HG03342 (cell line): ENCODE measurements around the gene CYSLTR2.
A peak's percentile ranks its signal among the peaks of the same experiment; 100 is the strongest.

Experiments used
- ATAC-seq: cut with Tn5 transposase; IDR thresholded peaks from one replicate; pipeline ENCODE4 v1.9.1; 2021; ENCODE audit warnings: mild to moderate bottlenecking, moderate library complexity; ENCODE audit not compliant: unreplicated experiment

CYSLTR2 gene

DNA sequence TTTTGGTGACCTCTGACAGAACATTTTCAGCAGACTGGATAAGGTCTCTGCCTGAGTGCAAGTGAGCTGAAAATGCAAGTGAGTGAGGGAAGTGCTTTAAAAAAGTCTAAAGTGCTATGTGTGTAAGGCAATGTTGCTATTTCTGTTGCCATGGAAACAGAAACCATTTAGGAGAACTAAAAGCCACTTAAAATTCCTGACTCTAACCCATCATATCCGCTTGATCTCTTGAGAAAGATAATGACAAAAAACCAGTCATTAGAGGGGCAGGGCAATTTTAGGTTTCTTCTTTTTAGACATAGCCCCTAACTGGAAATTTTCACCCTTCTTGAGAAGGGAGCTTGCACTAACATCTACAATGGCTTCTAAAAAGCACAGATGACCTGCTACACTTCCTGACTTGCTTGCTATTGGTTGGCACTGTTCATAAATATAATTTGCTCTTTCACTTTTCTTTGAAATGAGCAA lies at the start of gene CYSLTR2:
Gene CYSLTR2 (plus strand): TSS at position 458 of the 468 bp plus-strand sequence. CDS start 52,889 bp downstream, outside the sequence.
- ATAC-seq = peak; percentile 84

- ATAC-seq = no peak
These were observed 38.7 kb upstream of the CYSLTR2 start for GRCh38 chr13:48615049-48615448.

DNA sequence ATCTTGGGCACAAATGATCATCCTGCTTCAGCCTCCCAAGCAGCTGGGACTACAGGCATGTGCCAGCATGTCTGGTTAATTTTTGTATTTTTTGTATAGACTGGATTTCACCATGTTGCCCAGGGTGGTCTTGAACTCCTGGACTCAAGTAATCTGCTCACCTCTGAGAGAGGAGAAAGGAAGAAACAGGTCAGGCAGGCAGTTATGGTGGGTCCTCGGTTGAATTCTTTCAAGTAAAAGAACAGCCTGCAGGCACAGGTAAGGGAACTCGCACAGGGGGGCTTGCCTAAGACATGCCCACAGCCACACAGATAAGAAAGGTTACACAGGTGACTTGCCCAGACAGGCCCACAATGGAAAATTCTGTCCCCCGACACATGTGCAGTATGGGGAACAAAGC lies 34.8 kb upstream of the CYSLTR2 start:
- ATAC-seq = no peak

DNA sequence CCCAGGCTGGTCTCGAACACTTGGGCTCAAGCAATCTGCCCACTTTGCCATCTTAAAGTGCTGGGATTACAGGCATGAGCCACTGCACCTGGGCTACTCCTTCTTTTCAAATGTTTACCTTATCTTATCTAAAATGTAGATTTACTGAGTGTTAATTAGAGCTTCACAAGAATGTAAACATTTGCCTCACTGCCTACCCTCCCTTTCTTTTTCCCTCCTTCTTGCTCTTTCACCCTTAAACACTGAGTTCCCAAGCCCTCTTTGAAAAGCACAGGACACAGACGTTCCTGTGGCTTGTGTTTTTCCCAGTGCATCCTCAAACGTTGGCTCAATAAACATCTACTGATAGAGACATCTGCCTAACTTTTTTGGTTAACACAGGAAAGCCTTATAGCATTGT lies 32.7 kb upstream of the CYSLTR2 start:
- ATAC-seq = no peak

DNA sequence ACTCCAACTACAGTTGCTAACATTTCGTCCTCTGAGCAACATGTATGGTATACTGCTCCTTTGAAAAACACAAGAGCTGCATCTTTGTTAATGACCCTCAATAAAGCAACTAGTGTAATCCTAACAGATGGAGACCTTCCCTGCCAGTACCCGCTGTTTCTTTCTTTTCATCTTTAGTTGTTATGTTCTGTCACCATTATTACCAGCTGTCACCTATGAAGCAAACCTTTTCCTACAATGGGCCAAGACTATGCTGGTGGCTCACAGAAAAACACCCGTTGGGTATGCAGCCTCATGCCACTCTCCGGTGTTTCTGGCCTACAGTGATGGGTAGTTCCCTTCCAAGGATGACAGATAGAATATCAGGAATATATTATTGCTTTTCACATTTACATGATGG lies 29.7 kb upstream of the CYSLTR2 start:
- no peak for ATAC-seq

DNA sequence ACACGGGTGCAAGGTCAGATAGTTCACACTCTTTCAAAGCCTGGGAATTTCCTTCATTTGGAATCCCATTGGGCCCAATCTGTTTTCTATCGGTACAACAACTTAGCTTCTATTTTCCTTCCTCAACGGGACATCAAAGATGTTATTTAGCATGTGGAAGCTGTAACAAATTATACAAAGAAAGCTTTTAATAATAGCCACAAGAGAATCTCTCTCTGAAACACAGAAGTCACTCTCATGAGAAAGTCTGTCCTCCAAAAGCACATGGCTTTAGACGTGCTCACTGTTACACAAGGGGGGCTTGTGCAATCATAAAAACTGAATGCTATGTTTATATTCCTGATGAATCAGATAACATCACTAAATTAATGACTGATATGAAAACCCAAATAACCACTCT lies 28.9 kb upstream of the CYSLTR2 start:
- ATAC-seq = no peak

DNA sequence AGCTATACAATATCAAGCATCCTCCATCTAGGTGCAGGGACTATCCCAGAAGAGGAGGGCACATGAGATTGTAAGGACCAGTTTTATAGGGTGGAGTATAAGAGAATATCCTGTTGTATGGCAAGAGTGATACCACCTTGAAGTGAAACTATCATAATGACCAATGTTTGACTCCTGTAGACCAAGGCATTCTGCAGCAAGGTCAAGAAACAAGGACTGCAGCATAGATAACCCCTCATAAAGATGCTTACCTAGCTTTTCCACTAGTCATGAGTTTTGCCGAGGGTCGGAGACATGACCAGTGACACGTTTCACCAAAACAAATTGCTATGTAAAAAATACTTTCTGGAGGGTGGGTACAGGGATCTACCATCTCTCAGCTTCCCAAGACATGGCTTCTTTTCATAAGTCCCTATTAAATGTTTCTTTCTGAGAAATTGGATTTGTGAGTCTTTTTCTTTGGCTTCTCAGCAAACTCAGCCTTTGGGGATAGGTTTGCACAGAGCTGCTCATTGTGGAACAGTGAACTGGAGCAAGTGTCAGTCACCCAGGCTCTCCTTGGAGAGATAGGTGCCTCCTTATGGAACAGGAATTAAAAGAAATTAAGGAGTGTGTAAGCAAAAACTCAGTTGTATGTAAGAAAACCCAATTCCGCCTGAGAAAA lies 28.2 kb upstream of the CYSLTR2 start:
- no peak for ATAC-seq

DNA sequence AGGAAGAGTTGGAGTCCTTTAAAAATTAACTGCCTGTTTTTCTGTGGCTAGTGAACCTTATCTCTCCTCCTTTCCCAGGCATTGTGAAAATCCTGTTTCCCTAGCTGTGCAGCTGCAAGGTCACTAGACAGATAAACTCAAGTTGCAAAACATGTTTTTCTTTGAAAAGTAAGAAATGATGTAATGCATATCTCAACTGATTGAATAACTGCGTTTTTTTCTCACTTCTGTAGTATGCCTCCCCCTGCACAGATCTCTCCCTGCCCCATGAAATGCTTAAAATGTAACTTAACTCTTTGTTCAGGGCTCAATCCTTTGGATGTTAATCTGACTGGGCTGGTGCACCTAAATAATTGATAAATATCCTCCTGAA lies 27.7 kb upstream of the CYSLTR2 start:
- no peak for ATAC-seq

DNA sequence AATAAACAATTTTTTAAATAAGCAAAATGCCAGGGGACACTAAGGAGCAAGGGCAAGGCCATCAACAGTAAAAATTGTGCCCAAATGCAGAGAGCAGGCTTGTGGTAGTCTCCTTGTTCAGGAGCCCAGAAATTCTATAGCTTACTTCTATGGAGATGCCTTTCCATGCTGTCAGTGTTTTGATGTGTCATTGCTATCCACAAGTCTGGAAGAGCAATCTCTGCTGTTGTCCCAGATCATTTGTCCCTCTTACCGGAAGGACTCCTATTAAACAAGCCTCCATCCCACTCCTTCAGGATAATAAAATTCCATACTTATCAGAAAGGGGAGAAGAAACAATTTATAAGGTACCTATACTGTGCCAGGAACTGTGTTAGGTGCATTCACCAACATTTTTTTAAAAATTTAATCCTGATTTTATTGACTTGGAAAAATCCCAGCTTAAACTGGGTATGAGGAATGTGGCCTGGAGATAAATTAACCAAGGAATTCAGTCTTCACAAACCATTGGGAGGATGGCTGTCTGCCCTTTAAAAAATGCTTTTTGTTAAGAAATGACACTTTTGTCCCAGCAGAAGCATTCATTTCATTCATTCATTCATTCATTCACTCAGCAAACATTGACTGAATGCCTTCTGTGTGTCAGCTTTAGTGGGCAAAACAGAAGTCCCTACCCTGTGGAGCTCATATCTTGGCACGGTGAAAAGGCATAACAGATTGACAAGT lies 26.8 kb upstream of the CYSLTR2 start:
- no peak for ATAC-seq

- ATAC-seq = no peak
These were observed 24.5 kb upstream of the CYSLTR2 start for GRCh38 chr13:48629277-48629676.

GRCh38 chr13:48630291-48630690 lies 23.4 kb upstream of the CYSLTR2 start:
- no peak for ATAC-seq

DNA sequence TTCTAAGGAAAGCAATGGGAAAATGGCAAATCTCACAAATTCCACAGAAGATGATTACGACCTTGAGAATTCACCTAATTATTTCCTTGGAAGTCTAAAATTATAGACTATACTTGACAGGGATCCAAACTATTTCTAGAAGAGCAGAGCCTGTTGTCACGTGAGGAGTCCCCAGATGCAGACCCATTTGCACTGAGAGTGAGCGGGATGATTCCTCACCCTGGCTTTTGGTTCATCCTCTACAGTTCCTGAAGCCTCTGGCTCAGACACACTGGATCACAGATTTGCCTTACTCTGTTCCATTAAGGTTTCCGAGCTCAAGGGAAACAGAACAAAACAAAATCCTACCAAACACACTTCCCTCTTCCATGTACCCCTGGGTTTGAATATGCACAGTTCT lies 23.0 kb upstream of the CYSLTR2 start:
- no peak for ATAC-seq

GRCh38 chr13:48631441-48631840 lies 22.3 kb upstream of the CYSLTR2 start:
- ATAC-seq = no peak

DNA sequence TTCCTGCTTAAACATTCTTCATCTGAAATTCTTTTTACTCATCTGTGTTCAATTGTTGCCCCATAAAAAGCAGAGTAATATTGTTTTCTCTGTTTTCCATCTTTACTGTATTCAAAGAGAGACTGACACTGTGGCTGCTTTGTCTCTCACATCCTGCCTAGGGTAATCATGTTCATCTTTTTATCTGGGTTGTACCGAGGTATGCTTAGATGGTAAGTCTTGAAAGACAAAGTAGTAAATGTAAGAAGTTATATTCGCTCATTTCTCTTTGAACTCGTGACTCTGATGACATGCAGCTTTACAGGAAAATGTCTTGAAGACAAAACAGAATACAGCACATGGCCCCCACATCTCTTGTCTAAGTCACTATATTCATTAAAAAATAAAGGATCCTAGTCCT lies 20.0 kb upstream of the CYSLTR2 start:
- no peak for ATAC-seq

- ATAC-seq = no peak
These were observed 19.1 kb upstream of the CYSLTR2 start for GRCh38 chr13:48634636-48635035.

- ATAC-seq = no peak
These were observed 18.3 kb upstream of the CYSLTR2 start for GRCh38 chr13:48635478-48635877.

DNA sequence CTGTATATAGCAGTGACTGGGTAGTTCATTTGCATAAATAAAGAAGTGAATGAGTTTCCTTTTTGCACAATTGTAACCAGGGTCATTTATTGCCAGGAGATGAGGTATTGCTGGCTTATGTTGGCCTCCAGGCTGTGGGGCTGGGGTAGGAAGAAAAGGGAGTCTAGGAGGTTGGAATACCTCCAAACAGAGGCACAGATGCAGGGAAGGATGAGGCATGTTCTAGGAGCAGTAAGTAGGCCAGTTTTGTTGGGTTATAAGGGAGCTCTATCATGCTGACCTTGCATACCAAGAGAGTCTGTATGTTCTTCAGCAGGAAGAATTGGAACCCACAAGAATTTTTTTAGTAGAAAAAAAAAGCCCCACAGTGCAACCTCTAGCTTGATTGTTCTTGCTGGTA lies 17.2 kb upstream of the CYSLTR2 start:
- ATAC-seq = no peak

DNA sequence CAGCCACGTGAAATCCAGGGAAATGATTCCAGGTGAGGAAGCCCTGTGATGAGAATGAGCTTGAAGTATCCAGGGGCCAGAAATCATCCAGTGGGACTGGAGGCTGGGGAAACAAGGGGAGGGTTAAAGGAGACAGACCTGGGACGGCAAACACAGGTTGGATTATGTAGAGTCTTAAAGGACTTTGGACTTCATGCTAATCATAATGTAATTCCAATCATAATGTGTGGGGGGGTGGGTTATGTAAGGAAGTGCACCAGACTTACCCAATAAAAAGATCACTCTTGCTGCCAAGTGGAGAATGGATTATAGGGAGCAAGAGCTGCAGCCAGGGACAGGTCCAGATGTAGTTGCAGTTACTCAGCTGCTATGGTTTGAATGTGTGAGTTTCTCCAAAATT lies 16.1 kb upstream of the CYSLTR2 start:
- ATAC-seq = no peak

- ATAC-seq = no peak
These were observed 13.0 kb upstream of the CYSLTR2 start for GRCh38 chr13:48640767-48641166.

GRCh38 chr13:48641404-48641803 lies 12.3 kb upstream of the CYSLTR2 start:
- ATAC-seq = no peak

GRCh38 chr13:48642061-48642460 lies 11.7 kb upstream of the CYSLTR2 start:
- ATAC-seq = no peak

GRCh38 chr13:48643159-48643558 lies 10.6 kb upstream of the CYSLTR2 start:
- ATAC-seq = no peak

- ATAC-seq = no peak
These were observed 9.6 kb upstream of the CYSLTR2 start for GRCh38 chr13:48644141-48644540.
